CD4-positive, alpha-beta T cell (primary cell): ENCODE data around the gene PHF21B. TPM values are rescaled to one million over a fixed set of nuclear protein-coding genes. Genes with fewer than 3 reads are reported as not detected.

Source experiments
- ATAC-seq: fragments of 200-7000 bp; cut with Tn5 transposase; one replicate; pipeline ENCODE4 v1.10.0; 2022; ENCODE audit warnings: mild to moderate bottlenecking; ENCODE audit not compliant: poor library complexity
- CTCF ChIA-PET: fragments of 350-600 bp; sonication (Branson Sonifier 250); formaldehyde crosslinking; loops from one replicate; lab custom pipeline; 2021; ENCODE audit warnings: antibody characterized with exemption, inconsistent platforms; lab: Charles Lee
- POLR2A ChIA-PET: fragments of 350-600 bp; sonication (Branson Sonifier 250); formaldehyde crosslinking; loops from one replicate; lab custom pipeline; 2021; ENCODE audit warnings: antibody characterized with exemption, inconsistent platforms; lab: Charles Lee
- DNase-seq, 14 experiments: peaks; one replicate each; pipeline ENCODE4 v3.0.0-alpha.2; 2013 to 2020; ENCODE audit warnings: mixed read lengths in 2 of 14
- H3K27ac ChIP-seq, 2 donors: one replicate each; pipeline versions ENCODE4 v1.5.1 to v1.7.0; 2013; ENCODE audit warnings: low read length in 2 of 2, low read depth in 1 of 2, mild to moderate bottlenecking in 1 of 2
- H3K27me3 ChIP-seq, 2 experiments: 1 replicate in 1 of 2; 2 replicates in 1 of 2; pipeline versions ENCODE4 v1.6.1 to v1.7.0; 2013; ENCODE audit warnings: low read length in 2 of 2, control low read depth in 1 of 2, mild to moderate bottlenecking in 1 of 2, moderate library complexity in 1 of 2; ENCODE audit not compliant: insufficient read depth in 2 of 2, control insufficient read depth in 1 of 2
- H3K36me3 ChIP-seq: one replicate; pipeline ENCODE4 v1.6.1; 2013; ENCODE audit warnings: low read length, control low read depth; ENCODE audit not compliant: insufficient read depth
- H3K4me1 ChIP-seq: one replicate; pipeline ENCODE4 v1.6.1; 2013; ENCODE audit warnings: low read length, control low read depth; ENCODE audit not compliant: insufficient read depth
- H3K4me3 ChIP-seq: one replicate; pipeline ENCODE4 v1.5.1; 2013; ENCODE audit warnings: mild to moderate bottlenecking, low read length, moderate library complexity
- H3K9me3 ChIP-seq, 2 experiments: 1 replicate in 1 of 2; 2 replicates in 1 of 2; pipeline versions ENCODE4 v1.6.1 to v1.7.0; 2013; ENCODE audit warnings: low read length in 2 of 2, mild to moderate bottlenecking in 2 of 2, control low read depth in 1 of 2, moderate library complexity in 1 of 2; ENCODE audit not compliant: control insufficient read depth in 1 of 2, insufficient read depth in 1 of 2
- H3K27ac Mint-ChIP-seq: one replicate; pipeline ENCODE4 v1.8.0; 2020; ENCODE audit warnings: mixed read lengths
- H3K27me3 Mint-ChIP-seq: one replicate; pipeline ENCODE4 v1.8.0; 2021; ENCODE audit warnings: mixed read lengths
- H3K36me3 Mint-ChIP-seq: one replicate; pipeline ENCODE4 v1.8.0; 2021; ENCODE audit warnings: low read depth, mixed read lengths
- H3K4me1 Mint-ChIP-seq: one replicate; pipeline ENCODE4 v1.8.0; 2021; ENCODE audit warnings: low read depth, mixed read lengths
- H3K4me3 Mint-ChIP-seq: one replicate; pipeline ENCODE4 v1.8.0; 2020; ENCODE audit warnings: mild to moderate bottlenecking, mixed read lengths
- H3K9me3 Mint-ChIP-seq: one replicate; pipeline ENCODE4 v1.8.0; 2020; ENCODE audit warnings: mixed read lengths
- CTCF ChIP-seq: fragments of 200-600 bp; IDR thresholded peaks from one replicate; pipeline ENCODE4 v1.8.0; 2022; ENCODE audit warnings: antibody characterized with exemption, mild to moderate bottlenecking
- intact Hi-C, 2 experiments: fragments of 100-400 bp; cut with DNase I in 1 of 2; cut with micrococcal nuclease in 1 of 2; formaldehyde crosslinking; loops; one replicate each; pipeline versions ENCODE4 v1.15.1 to v1.9.0; 2023 to 2025; cut with DNase I, micrococcal nuclease
- total RNA-seq, 174 experiments: library from RNA in 2 of 174; stranded (reverse) in 2 of 174; gene quantifications; one replicate each; pipeline ENCODE4 v1.2.3 and lab custom pipeline; 2021 to 2026

PHF21B gene
- total RNA-seq, 2 experiments from 2014 or later: not detected

- Histone ChIP-seq H3K27me3 (peaks cover 0 to 2% of the 10 kb centered on the region in 2 experiments), H3K27ac (no peak overlapping the region), H3K36me3 (no peaks in the 10 kb centered on the region), H3K4me1 (no peaks in the 10 kb centered on the region), H3K4me3 (no peak overlapping the region), H3K9me3 (peaks cover 13 to 33% of the 10 kb centered on the region in 2 experiments)
- Mint-ChIP-seq H3K27ac (no peak overlapping the region), H3K4me3 (no peak overlapping the region), H3K27me3 (peaks cover 11% of the 10 kb centered on the region), H3K9me3 (no peaks in the 10 kb centered on the region), H3K4me1 (no peaks in the 10 kb centered on the region), H3K36me3 (no peaks in the 10 kb centered on the region)
- ChIA-PET CTCF (interaction anchor here (0.8 kb wide), 1 partner anchor 9 kb away, joined by 3 read pairs; no protein-coding TSS in a partner anchor), POLR2A (no interaction called here)
- intact Hi-C loops: no loop called here
- DNase-seq (no peak), ATAC-seq (no peak)
- no peak for TF ChIP-seq CTCF
Observed at GRCh38 chr22:44840611-44841322, 169.0 kb downstream of the PHF21B start.

- DNase-seq (no peak), ATAC-seq (no peak)
- Mint-ChIP-seq H3K4me1 (no peaks in the 10 kb centered on the region), H3K27me3 (peaks cover 12% of the 10 kb centered on the region), H3K4me3 (no peak overlapping the region), H3K27ac (no peak overlapping the region), H3K9me3 (peaks cover 4% of the 10 kb centered on the region), H3K36me3 (no peaks in the 10 kb centered on the region)
- no peaks in the 10 kb centered on the region for H3K36me3 ChIP-seq
- H3K27ac ChIP-seq: no peak overlapping the region
- POLR2A ChIA-PET: no interaction called here
- peaks cover 5 to 30% of the 10 kb centered on the region in 2 experiments for H3K9me3 ChIP-seq
- no peak for TF ChIP-seq CTCF
- intact Hi-C loops: no loop called here
- H3K4me3 ChIP-seq: no peak overlapping the region
- no peaks in the 10 kb centered on the region for H3K4me1 ChIP-seq
- CTCF ChIA-PET: interaction anchor here (0.8 kb wide), 1 partner anchor 8 kb away, joined by 3 read pairs; no protein-coding TSS in a partner anchor
- peaks cover 0 to 2% of the 10 kb centered on the region in 2 experiments for H3K27me3 ChIP-seq
Observed at GRCh38 chr22:44839721-44840120, 170.1 kb downstream of the PHF21B start.

GRCh38 chr22:44839061-44839460 lies 170.7 kb downstream of the PHF21B start:
- no peaks in the 10 kb centered on the region for H3K4me1 Mint-ChIP-seq
- no peak overlapping the region for H3K27ac ChIP-seq
- no peaks in the 10 kb centered on the region for H3K36me3 ChIP-seq
- DNase-seq (no peak), ATAC-seq (no peak)
- H3K27me3 Mint-ChIP-seq: peaks cover 12% of the 10 kb centered on the region
- H3K4me3 Mint-ChIP-seq: no peak overlapping the region
- CTCF ChIA-PET: no interaction called here
- POLR2A ChIA-PET: no interaction called here
- peaks cover 0 to 2% of the 10 kb centered on the region in 2 experiments for H3K27me3 ChIP-seq
- intact Hi-C loops: no loop called here
- no peaks in the 10 kb centered on the region for H3K4me1 ChIP-seq
- H3K4me3 ChIP-seq: no peak overlapping the region
- TF ChIP-seq CTCF: no peak
- H3K9me3 ChIP-seq: peaks cover 6 to 23% of the 10 kb centered on the region in 2 experiments
- no peak overlapping the region for H3K27ac Mint-ChIP-seq
- H3K36me3 Mint-ChIP-seq: no peaks in the 10 kb centered on the region
- H3K9me3 Mint-ChIP-seq: peaks cover 5% of the 10 kb centered on the region
